H9 (cell line): ENCODE measurements around the gene DHX35. TPM values are rescaled to one million over a fixed set of nuclear protein-coding genes. Genes with fewer than 3 reads are reported as not detected.
A peak's percentile ranks its signal among the peaks of the same experiment; 100 is the strongest.

ENCODE experiments used
- DNase-seq: peaks from one replicate; pipeline ENCODE4 v3.0.0-alpha.2; 2017
- H2AFZ ChIP-seq: one replicate; pipeline ENCODE4 v1.6.1; 2013; ENCODE audit warnings: mild to moderate bottlenecking, low read length, control low read depth, moderate library complexity
- H2AK5ac ChIP-seq: 2 replicates; pipeline ENCODE4 v1.6.1; 2013; ENCODE audit warnings: low read length, control low read depth, mixed read lengths; ENCODE audit not compliant: insufficient read length
- H2BK120ac ChIP-seq: one replicate; pipeline ENCODE4 v1.6.1; 2013; ENCODE audit warnings: low read depth, mild to moderate bottlenecking, low read length, control low read depth, inconsistent platforms; ENCODE audit not compliant: poor library complexity, severe bottlenecking
- H2BK12ac ChIP-seq: 2 replicates; pipeline ENCODE4 v1.6.1; 2013; ENCODE audit warnings: low read length, control low read depth, mixed read lengths, low read depth; ENCODE audit not compliant: insufficient read length
- H2BK15ac ChIP-seq: 2 replicates; pipeline ENCODE4 v1.6.1; 2013; ENCODE audit warnings: low read depth, low read length, control low read depth
- H2BK20ac ChIP-seq: one replicate; pipeline ENCODE4 v1.6.1; 2013; ENCODE audit warnings: low read depth, mild to moderate bottlenecking, low read length, control low read depth, inconsistent platforms; ENCODE audit not compliant: poor library complexity, severe bottlenecking
- H2BK5ac ChIP-seq: 2 replicates; pipeline ENCODE4 v1.6.1; 2013; ENCODE audit warnings: low read length, control low read depth, mixed read lengths; ENCODE audit not compliant: insufficient read length
- H3K14ac ChIP-seq: 2 replicates; pipeline ENCODE4 v1.6.1; 2013; ENCODE audit warnings: low read length, control low read depth; ENCODE audit not compliant: insufficient read depth
- H3K18ac ChIP-seq: 2 replicates; pipeline ENCODE4 v1.6.1; 2013; ENCODE audit warnings: low read depth, mild to moderate bottlenecking, mixed read lengths, low read length, control low read depth; ENCODE audit not compliant: insufficient read length
- H3K23ac ChIP-seq: 2 replicates; pipeline ENCODE4 v1.6.1; 2013; ENCODE audit warnings: low read length, control low read depth, mixed read lengths, low read depth; ENCODE audit not compliant: insufficient read length
- H3K23me2 ChIP-seq: 2 replicates; pipeline ENCODE4 v1.6.1; 2013; ENCODE audit warnings: low read depth, mild to moderate bottlenecking, mixed read lengths, low read length, control low read depth; ENCODE audit not compliant: insufficient read length, poor library complexity, severe bottlenecking
- H3K27ac ChIP-seq: 2 replicates; pipeline ENCODE4 v1.5.1; 2013; ENCODE audit warnings: low read length, control low read depth, mixed read lengths, low read depth; ENCODE audit not compliant: insufficient read length
- H3K27me3 ChIP-seq: 2 replicates; pipeline ENCODE4 v1.6.1; 2013; ENCODE audit warnings: low read length, control low read depth, inconsistent platforms; ENCODE audit not compliant: insufficient read depth
- H3K4ac ChIP-seq: 2 replicates; pipeline ENCODE4 v1.6.1; 2013; ENCODE audit warnings: low read depth, mild to moderate bottlenecking, control low read depth, inconsistent platforms, low read length, moderate library complexity
- H3K4me1 ChIP-seq: 2 replicates; pipeline ENCODE4 v1.6.1; 2013; ENCODE audit warnings: low read length, control low read depth, inconsistent platforms; ENCODE audit not compliant: insufficient read depth
- H3K4me2 ChIP-seq: 2 replicates; pipeline ENCODE4 v1.6.1; 2013; ENCODE audit warnings: low read length, control low read depth, mixed read lengths; ENCODE audit not compliant: insufficient read length, insufficient read depth
- H3K56ac ChIP-seq: 2 replicates; pipeline ENCODE4 v1.6.1; 2013; ENCODE audit warnings: low read depth, mild to moderate bottlenecking, mixed read lengths, low read length, control low read depth; ENCODE audit not compliant: insufficient read length
- H3K79me1 ChIP-seq: 2 replicates; pipeline ENCODE4 v1.6.1; 2013; ENCODE audit warnings: low read depth, mild to moderate bottlenecking, moderate library complexity, low read length, control low read depth, inconsistent platforms; ENCODE audit not compliant: insufficient read depth, poor library complexity, severe bottlenecking
- H3K79me2 ChIP-seq: 2 replicates; pipeline ENCODE4 v1.6.1; 2013; ENCODE audit warnings: low read length, control low read depth, inconsistent platforms; ENCODE audit not compliant: insufficient read depth
- H3K9ac ChIP-seq: 2 replicates; pipeline ENCODE4 v1.6.1; 2013; ENCODE audit warnings: low read length, control low read depth, mixed read lengths; ENCODE audit not compliant: insufficient read length; ENCODE audit errors: extremely low read depth
- H3K9me3 ChIP-seq: one replicate; pipeline ENCODE4 v1.6.1; 2013; ENCODE audit warnings: low read depth, low read length, inconsistent platforms; ENCODE audit not compliant: control insufficient read depth
- H3T11ph ChIP-seq: one replicate; pipeline ENCODE4 v1.6.1; 2013; ENCODE audit warnings: mild to moderate bottlenecking, low read length, control low read depth, inconsistent platforms
- H4K20me1 ChIP-seq: one replicate; pipeline ENCODE4 v1.6.1; 2013; ENCODE audit not compliant: control insufficient read depth, insufficient read length, insufficient read depth
- H4K5ac ChIP-seq: 2 replicates; pipeline ENCODE4 v1.6.1; 2013; ENCODE audit warnings: low read depth, mild to moderate bottlenecking, mixed read lengths, low read length, control low read depth; ENCODE audit not compliant: insufficient read length
- H4K8ac ChIP-seq: replicated peaks from 2 replicates; pipeline ENCODE4 v1.6.1; 2013; ENCODE audit warnings: low read length, control low read depth, mixed read lengths, low read depth; ENCODE audit not compliant: insufficient read length
- H4K91ac ChIP-seq: 2 replicates; pipeline ENCODE4 v1.6.1; 2013; ENCODE audit warnings: low read depth, mild to moderate bottlenecking, moderate library complexity, mixed read lengths, low read length, control low read depth; ENCODE audit not compliant: insufficient read length
- H3K27ac Mint-ChIP-seq, 3 experiments: 2 replicates in 2 of 3; 3 replicates in 1 of 3; pipeline ENCODE4 v1.8.0; 2020 to 2021; ENCODE audit warnings: mixed read lengths in 3 of 3, mild to moderate bottlenecking in 1 of 3, moderate library complexity in 1 of 3
- H3K27me3 Mint-ChIP-seq: 2 replicates; pipeline ENCODE4 v1.8.0; 2021; ENCODE audit warnings: low read depth, mild to moderate bottlenecking, moderate library complexity, mixed read lengths
- H3K36me3 Mint-ChIP-seq, 3 experiments: 2 replicates in 2 of 3; 3 replicates in 1 of 3; pipeline ENCODE4 v1.8.0; 2020 to 2021; ENCODE audit warnings: low read depth in 3 of 3, mixed read lengths in 3 of 3; ENCODE audit not compliant: insufficient read depth in 1 of 3
- H3K4me1 Mint-ChIP-seq, 2 experiments: 2 replicates each; pipeline ENCODE4 v1.8.0; 2020; ENCODE audit warnings: mixed read lengths in 2 of 2
- H3K4me3 Mint-ChIP-seq, 2 experiments: 2 replicates in 1 of 2; 3 replicates in 1 of 2; pipeline ENCODE4 v1.8.0; 2020 to 2021; ENCODE audit warnings: mild to moderate bottlenecking in 2 of 2, mixed read lengths in 2 of 2, moderate library complexity in 1 of 2
- H3K9me3 Mint-ChIP-seq, 2 experiments: 2 replicates in 1 of 2; 3 replicates in 1 of 2; pipeline ENCODE4 v1.8.0; 2020; ENCODE audit warnings: mild to moderate bottlenecking in 2 of 2, mixed read lengths in 2 of 2, moderate library complexity in 1 of 2
- WGBS: extraction: QIAGEN DNeasy Blood & Tissue Kit; methylation state at CpG from one replicate; pipeline ENCODE4 v1.1.7; 2013; ENCODE audit warnings: missing lambda C conversion rate, low lambda C conversion rate, mixed read lengths; ENCODE audit not compliant: insufficient read length; ENCODE audit errors: extremely low coverage; 5-methylcytosine and 5-hydroxymethylcytosine counted together
- total RNA-seq: library from RNA; stranded (reverse); gene quantifications from 2 replicates; pipeline ENCODE4 v1.2.1, GENCODE V29; 2021
- TF ChIP-seq, protein P1 (sequence below): fragments of 200-600 bp; sonication (generic); conservative IDR thresholded peaks from 3 replicates; pipeline ENCODE4 v1.8.0; 2021; ENCODE audit warnings: antibody characterized with exemption, mild to moderate bottlenecking

DHX35 gene
- total RNA-seq, 1 experiment from 2014 or later: 14.4 TPM

GRCh38 chr20:38941726-38942389 is 20.3 kb upstream of the DHX35 start:
- Histone ChIP-seq H3K4me2 (no peak overlapping the region), H3K18ac (no peak overlapping the region), H2BK5ac (no peak overlapping the region), H3K79me1 (peaks cover 9% of the 10 kb centered on the region), H2AFZ (no peak overlapping the region), H3K27me3 (no peaks in the 10 kb centered on the region), H4K91ac (no peak overlapping the region), H3K9ac (no peak overlapping the region), H3K27ac (no peak overlapping the region), H4K5ac (no peak overlapping the region), H2BK20ac (no peak overlapping the region), H4K8ac (no peak overlapping the region), H2BK120ac (no peak overlapping the region), H2AK5ac (no peak overlapping the region), H3K23me2 (no peaks in the 10 kb centered on the region), H2BK15ac (no peak overlapping the region), H3K9me3 (no peaks in the 10 kb centered on the region), H3K79me2 (peaks cover 20% of the 10 kb centered on the region; the same call in 1 of the 2 replicates), H3K4me1 (peaks cover under 1% of the 10 kb centered on the region; the same call in 1 of the 2 replicates), H4K20me1 (no peaks in the 10 kb centered on the region), H3T11ph (no peak overlapping the region), H3K56ac (no peak overlapping the region), H3K14ac (no peak overlapping the region), H3K23ac (no peak overlapping the region), H3K4ac (no peak overlapping the region), H2BK12ac (no peak overlapping the region)
- WGBS: no CpG with 5 or more reads among the region's 5 CpGs
- Mint-ChIP-seq H3K9me3 (no peaks in the 10 kb centered on the region), H3K4me3 (no peak overlapping the region), H3K36me3 (peaks cover 38 to 82% (median 77%) of the 10 kb centered on the region in 3 experiments; a peak in 6 of 7 replicates), H3K27me3 (no peaks in the 10 kb centered on the region), H3K4me1 (peaks cover 12 to 13% of the 10 kb centered on the region in 2 experiments), H3K27ac (no peak overlapping the region)
- DNase-seq: no peak
- TF ChIP-seq, protein P1, sequence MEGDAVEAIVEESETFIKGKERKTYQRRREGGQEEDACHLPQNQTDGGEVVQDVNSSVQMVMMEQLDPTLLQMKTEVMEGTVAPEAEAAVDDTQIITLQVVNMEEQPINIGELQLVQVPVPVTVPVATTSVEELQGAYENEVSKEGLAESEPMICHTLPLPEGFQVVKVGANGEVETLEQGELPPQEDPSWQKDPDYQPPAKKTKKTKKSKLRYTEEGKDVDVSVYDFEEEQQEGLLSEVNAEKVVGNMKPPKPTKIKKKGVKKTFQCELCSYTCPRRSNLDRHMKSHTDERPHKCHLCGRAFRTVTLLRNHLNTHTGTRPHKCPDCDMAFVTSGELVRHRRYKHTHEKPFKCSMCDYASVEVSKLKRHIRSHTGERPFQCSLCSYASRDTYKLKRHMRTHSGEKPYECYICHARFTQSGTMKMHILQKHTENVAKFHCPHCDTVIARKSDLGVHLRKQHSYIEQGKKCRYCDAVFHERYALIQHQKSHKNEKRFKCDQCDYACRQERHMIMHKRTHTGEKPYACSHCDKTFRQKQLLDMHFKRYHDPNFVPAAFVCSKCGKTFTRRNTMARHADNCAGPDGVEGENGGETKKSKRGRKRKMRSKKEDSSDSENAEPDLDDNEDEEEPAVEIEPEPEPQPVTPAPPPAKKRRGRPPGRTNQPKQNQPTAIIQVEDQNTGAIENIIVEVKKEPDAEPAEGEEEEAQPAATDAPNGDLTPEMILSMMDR: peak; percentile 28; the same call in 2 of the 3 replicates
